Vagina (tissue), 2 donors: Measurements from ENCODE around the gene FAM83B.

Experiments
- CTCF ChIP-seq, 3 experiments: fragments of 450-650 bp in 2 of 3; fragments of 200-600 bp in 1 of 3; sonication (generic) in 1 of 3; IDR thresholded peaks; one replicate each; pipeline ENCODE4 v1.5.1; 2017 to 2019; ENCODE audit warnings: antibody characterized with exemption in 3 of 3, mild to moderate bottlenecking in 2 of 3, moderate library complexity in 2 of 3
- POLR2A ChIP-seq, 2 donors: fragments of 450-650 bp; IDR thresholded peaks; one replicate each; pipeline ENCODE4 v1.6.1; 2017; ENCODE audit warnings: antibody characterized with exemption in 2 of 2, mild to moderate bottlenecking in 2 of 2, moderate library complexity in 2 of 2
- POLR2AphosphoS5 ChIP-seq, 2 donors: sonication (generic); formaldehyde crosslinking; IDR thresholded peaks; one replicate each; pipeline ENCODE4 v1.9.0; 2017; ENCODE audit warnings: antibody characterized with exemption in 2 of 2, mild to moderate bottlenecking in 2 of 2, low read depth in 1 of 2; ENCODE audit not compliant: insufficient read depth in 1 of 2

GRCh38 chr6:54827010-54827409 is 19.6 kb upstream of the FAM83B start:
- TF ChIP-seq CTCF (IDR thresholded peaks at IDR 0.05), result no peak
- no peak for TF ChIP-seq POLR2A (IDR thresholded peaks at IDR 0.05)
- TF ChIP-seq POLR2AphosphoS5 (IDR thresholded peaks at IDR 0.05; ENCODE audit: insufficient read depth in 1 of 2, low read depth in 1 of 2), result no peak
